Effector CD4-positive, alpha-beta T cell (primary cell): Measurements from ENCODE around the gene THAP7.

ENCODE experiments used
- DNase-seq: peaks from one replicate; pipeline ENCODE4 v3.0.0-alpha.2; 2020

Gene THAP7

DNA sequence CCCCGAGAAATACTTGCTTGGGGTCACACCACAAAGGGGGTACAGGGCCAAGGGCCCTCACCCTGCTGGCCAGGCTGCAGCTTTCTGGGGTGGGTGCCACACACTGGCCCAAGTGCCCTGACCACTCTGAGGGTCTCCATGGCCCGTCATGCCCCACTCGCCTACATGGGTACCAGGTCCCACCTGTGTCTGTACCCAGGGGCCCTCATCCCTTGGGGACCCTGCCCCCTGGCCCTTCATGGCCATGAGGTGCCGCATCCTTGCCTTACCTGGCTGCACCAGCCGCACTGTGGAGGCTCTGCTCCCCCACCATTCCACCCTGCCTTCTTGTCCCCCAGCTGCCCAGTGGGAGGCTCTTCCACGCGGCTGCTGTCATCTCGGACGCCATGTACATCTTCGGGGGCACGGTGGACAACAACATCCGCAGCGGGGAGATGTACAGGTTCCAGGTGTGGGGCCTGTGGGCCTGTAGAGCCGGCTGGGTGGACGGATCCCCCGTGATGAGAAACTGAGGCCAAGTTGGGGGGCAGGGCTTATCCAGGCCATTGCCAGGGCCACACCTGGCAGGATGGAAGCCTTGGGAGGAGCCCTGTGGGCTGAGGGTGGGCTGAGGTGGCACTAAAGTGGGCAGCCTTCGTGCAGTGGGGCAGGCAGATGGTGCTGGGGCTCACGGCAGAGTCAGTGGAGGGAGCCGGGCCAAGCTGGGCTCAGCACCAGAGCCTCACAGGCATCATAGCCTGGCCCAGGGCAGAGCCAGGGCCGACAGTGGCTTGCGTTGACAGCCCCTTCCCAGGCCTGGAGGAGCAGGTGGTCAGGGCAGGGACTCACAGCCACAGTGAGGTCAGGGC, 9.2 kb downstream of the THAP7 start:
- no peak for DNase-seq

DNA sequence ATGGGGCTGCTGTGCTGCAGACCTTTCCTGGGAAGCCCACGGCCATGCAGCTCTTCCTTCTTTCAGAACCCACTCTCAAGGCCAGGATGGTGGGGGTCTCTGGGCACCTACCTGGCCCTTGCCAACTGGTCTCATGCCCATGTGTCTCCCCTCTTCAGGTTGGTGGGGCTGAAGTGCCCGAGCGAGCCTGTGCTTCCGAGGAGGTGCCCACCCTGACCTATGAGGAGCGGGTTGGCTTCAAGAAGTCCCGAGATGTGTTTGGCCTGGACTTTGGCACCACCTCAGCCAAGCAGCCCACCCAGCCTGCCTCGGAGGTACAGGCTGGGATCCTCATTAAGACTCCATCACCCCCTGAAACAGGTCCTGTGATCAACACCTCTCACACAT, 9.9 kb downstream of the THAP7 start:
- no peak for DNase-seq

DNA sequence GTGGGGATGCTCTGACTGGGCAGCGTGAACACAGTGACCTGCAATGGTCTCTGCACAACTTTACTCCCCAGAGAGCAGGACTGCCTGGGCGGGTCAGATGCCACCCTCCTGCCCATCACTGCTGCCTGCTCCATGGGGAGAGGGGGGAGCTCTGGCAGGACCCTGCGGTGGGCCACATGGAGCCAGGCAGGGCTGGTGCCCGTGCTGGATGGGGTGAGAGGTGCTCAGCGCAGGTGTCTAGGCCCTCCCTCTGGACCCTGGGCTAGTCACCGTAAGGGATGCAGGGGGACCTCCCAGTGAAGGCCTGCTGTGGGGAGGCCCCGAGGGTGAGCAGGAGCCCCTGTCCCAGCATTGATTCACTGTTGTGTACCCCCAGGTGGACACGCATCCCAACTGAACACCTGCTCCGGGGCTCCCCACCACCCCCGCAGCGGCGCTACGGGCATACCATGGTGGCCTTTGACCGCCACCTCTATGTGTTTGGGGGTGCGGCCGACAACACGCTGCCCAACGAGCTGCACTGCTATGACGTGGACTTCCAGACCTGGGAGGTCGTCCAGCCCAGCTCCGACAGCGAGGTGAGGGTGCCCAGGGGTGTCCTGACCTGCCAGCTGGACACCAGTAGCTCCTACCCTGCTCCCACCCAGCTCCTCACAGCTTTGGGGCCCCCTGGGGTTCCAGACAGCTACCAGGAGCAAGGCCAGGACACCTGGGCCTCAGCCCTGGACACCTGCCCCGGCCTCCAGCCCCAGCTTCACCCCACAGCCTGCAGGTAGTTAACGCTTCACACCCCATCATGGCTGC, 10.5 kb downstream of the THAP7 start:
- no peak for DNase-seq

DNA sequence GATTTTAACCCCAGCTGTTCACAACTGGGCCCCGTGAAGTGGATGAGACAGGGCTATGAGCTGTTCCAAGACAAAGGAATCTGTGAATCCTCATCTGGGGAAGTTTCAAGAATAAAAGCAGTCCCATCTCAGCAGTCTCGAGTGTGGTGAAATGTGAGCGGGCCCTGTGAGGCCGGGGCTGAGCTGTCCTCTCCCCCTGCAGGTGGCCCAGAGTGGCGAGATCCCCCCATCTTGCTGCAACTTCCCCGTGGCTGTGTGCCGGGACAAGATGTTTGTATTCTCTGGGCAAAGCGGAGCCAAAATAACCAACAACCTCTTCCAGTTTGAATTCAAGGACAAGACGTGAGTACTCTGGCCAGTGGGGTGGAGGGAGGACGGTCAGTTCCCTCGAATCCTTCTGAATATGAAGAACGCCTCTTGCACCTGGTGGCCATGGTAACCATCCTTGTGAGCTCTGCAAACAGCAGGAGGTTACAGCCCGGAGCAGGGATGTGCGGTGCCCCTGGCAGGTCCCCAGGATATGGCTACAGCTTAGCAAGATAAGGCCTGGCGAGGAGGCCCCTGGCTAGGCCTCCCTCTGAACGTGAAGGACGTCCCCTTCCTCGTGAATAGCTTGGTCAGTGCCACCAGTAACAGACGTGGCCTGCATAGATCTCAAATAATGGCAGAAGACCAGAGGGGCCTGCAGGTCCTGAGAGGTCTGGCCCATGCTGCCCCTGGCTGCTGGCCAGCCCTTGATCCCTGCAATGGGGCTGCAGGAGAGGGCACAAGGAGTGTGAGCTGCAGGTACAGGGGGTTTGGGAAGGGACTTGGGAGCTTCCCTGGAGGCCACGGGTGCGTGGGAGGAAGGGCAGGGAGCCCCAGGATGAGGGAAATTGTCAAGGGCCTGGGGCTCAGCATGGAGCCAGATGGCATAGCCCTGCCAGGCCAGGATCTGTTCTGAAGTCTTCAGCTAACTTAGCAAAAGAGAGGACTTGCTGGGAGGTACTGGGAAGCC, 11.4 kb downstream of the THAP7 start:
- DNase-seq: no peak

DNA sequence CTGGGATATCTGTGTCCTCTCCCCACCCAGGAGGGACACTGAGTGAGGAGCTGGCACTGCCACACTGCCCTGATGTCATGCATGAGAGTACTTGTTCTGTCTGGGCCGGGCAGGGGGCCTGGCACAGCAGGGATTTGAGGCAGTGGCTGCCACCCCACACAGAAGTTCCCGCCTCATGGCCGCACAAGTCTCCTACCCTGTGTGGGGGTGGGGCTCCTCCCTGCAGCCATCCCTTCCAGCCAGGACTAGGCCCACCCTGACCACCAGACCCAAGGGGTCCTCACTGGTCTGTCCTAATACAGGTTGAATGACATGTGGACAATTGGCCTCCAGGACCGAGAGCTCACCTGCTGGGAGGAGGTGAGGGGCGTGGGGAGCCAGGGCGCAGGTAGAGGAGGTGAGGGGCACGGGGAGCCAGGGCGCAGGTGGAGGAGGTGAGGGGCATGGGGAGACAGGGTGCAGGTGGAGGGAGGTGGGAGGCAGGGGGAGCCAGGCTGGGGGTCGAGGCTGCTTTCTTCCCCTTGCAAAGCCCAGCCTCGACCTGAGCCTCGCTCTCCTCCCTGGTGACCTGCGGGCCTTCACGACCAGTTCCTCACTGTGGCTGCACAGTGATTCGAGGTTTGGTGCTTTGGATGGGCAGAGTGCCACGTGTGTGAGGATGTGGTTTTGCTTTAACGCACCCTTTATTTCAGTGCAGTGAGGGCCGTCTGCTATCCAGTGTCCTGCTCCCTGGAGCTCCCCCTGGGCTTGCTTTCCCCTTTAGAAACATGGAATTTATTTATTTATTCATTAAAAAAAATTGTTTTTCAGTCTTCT, 12.4 kb downstream of the THAP7 start:
- no peak for DNase-seq

DNA sequence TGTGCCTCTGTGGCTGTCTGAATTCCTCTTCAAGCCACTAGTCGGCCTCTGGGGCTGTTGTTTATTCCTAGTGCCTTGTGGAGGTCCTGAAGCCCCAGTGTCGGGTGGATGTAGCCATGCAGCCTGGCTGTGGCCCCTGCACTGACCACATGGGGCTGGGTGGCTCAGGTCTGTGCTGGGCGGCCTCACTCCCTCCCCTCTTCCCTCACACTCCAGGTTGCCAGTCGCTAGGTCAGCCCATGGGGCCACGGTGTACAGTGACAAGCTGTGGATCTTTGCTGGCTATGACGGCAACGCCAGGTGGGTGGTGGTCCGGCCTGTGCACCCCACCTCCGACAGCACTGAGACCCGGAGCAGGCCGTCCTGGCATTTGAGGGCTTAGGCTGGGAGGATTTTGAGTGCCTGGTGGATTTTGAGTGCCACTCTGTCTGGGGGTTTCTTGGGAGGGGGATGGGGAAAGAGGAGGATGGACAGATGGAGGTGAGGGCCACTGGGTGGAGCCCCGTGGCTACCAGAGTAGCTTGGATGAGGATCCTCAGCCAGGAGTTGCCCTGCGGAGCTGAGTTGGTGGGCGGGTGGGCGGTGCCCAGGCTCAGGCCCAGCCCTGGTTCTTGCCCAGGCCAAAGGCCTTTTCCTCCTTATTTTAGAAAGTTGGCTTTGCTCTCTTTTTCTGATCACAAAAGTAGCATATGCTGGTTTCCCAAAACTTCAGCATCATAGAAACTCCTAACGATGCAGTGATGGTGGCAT, 13.2 kb downstream of the THAP7 start:
- DNase-seq: no peak

DNA sequence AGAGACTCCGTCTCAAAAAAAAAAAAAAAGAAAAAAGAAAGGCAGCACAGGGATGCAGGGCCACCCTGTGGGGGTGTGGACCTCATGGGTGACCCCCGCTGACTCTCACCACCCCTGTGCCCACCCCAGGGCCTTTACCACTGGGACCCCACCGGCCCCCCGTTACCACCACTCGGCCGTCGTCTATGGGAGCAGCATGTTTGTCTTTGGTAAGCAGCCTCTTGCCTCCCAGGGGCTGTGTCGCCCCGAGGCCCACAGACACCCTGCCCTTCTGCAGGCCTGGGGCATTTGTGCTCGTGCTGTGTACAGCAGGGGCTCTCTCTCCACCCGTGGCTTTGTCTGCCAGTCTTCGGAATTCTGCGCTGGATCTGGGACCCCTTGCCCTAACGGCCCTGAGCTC, 14.5 kb downstream of the THAP7 start:
- DNase-seq: no peak

DNA sequence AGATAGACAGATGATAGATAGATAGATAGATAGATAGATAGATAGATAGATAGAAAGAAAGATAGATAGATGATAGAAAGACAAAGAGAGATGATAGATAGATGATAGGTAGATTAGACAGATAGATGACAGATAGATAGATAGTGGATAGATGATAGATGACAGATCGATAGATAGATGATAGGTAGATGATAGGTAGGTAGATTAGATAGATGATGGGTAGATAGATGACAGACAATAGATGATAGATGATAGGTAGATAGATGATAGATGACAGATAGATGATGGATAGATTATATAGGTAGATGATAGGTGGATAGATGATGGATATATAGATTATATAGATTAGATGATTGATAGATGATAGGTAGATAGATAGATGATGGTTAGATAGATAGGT, 15.6 kb downstream of the THAP7 start:
- no peak for DNase-seq

DNA sequence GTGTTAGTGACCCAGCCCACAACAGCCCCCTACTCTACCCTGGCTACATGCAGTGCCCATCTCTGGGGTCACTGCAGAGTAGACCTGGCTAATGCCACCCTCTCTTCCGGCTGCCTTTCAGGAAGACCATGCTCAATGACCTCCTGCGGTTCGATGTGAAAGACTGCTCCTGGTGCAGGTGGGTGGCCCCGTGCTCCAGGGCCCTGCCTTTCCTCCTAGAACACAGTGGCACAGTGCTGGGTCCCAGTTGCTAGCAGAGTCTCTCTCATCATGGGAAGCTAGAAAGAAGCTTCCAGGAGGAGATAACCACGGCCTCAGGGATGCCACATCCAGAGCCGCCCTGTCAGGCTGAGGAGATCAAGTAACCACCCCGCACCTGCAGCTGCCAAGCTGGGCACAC, 16.2 kb downstream of the THAP7 start:
- DNase-seq: no peak

DNA sequence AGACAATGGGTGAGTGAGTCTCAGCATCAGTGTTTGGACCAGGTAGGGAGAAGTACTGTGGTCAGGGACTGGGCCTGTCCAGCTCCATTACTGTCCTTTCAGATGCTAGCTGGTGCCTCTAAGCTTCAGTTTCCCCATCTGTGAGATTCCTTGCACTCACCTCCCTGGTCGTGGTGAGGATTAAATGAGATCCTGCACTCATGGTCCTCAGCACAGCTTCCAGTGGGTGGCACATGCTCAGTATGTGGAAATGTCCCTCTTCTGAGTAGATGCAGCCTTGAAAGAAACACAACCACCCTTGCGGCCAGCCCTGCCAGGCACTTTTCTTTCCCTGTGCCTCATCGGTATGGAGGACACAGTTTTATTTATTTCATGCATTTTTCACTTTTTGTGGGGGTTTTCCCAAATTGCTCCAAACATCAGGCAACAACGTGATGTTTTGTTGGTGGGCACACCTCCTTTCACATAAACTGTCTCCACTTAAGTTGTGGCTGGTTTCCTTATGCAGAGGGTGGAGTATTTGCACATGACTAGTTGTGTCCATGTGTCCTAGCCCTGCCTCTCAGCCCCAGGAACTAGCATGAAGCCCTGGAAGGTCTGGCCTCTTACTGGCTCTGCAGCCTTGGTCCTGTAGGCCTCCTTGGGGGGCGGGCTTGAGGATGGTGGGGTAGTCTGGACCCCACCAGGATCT, 18.7 kb downstream of the THAP7 start:
- DNase-seq: no peak

DNA sequence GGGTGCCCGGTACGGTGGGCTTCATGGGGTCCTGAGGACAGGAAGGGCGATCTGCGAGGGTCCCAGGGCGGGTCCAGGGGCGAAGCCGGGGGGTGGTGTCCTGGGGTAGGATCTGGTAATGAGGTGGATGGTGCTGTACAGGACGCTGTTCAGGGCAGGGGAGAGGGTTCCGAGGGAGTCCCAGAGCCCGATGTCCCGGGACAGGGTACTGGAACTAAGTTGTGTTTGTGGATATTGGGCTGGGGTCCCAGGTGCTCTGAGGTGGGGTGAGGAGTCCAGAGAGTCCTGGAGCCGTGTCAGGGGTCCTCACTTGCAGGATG, 19.4 kb downstream of the THAP7 start:
- DNase-seq: no peak

DNA sequence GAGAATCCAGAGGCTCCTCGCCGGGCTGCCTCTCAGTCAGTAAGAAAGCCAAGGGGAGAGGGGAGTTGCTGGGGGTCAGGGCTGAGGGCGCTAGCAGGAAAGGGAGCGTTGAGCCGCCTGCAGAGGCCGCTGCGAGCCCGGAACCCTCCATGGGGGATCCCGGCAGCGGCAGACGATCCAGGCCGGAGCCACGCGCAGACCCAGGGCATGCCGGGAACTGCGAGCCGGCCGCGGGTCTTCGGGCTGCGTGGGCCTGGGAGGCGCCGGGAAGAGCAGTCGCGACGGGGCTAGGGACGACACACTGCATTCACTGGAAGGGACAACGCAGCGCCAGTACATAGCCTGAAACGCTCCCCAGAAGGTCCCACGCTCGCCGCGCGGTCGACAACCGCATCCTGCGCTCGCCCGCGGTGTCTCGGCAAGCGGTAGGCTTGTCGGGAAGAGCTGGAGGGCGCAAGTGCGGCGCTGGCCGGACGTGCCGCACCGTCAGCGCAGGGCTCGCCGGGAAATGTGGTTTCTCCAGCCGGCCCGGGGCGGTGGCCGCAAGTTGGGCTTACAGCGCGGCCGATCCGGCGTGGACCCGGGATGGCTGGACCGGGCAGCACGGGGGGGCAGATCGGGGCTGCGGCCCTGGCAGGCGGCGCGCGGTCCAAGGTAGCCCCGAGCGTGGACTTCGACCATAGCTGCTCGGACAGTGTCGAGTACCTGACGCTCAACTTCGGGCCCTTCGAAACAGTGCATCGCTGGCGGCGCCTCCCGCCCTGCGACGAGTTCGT, 19.9 kb downstream of the THAP7 start, which contains the start of gene LZTR1:
TSS of gene LZTR1 (plus strand) at position 511 of the 776 bp plus-strand sequence. CDS start at position 586, 75 bp downstream.
- peak; percentile 52 for DNase-seq

DNA sequence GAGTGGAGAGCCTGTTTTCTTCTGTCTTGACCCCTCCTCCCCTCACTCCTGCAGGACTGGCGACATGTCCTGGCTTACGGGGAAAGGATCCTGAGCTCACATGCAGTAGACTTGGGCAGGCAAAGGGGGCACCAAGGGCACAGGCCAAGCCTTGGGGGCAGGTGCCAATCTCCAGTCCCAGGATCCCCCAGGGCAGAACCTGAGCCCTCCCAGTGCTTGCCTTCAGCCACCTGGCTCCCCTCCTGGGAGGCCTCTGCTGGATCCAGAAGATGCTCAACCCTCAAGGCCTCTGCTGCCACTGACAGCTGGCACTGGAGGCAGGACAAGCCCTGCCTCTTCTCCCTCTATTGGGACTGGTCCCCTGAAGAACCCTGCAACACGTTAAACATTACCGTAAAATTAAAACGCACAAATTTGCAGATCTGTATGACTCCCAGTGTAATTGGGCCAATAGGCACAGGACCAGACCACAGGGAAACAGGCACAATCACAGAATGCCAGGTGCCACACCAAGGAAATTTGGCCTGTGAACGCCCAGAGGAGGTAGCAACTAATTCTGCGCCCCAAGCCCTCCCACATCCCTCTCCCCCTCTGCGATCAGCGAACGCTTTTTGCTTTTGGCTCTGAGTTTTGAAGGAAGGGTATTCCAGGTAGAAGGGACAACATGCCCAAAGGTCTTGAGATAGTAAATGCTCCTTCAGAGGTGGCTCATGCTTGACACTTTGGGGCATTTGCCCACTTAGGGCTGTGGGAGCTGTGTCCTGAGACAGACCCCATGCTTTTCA, 20.8 kb downstream of the THAP7 start:
- DNase-seq: no peak

DNA sequence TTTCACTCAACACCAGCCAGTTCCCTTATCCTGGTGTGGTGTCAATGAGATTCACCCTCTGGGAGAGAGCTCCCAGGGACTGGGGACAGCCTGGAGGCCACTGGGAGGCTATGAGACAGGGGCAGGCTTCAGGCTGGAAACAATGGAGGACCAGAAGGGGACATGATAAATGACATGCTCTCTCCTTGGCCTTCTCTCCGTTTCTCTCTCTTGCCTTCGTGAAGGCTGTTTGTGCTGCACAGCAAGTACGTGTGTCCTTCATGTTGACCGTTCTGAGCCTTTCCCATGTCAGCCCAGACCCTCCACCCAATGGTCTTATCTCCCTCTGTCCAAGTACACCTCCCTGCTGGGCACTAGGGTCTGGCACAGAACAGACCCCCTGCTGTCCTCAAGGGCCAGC, 21.4 kb downstream of the THAP7 start:
- DNase-seq: no peak

DNA sequence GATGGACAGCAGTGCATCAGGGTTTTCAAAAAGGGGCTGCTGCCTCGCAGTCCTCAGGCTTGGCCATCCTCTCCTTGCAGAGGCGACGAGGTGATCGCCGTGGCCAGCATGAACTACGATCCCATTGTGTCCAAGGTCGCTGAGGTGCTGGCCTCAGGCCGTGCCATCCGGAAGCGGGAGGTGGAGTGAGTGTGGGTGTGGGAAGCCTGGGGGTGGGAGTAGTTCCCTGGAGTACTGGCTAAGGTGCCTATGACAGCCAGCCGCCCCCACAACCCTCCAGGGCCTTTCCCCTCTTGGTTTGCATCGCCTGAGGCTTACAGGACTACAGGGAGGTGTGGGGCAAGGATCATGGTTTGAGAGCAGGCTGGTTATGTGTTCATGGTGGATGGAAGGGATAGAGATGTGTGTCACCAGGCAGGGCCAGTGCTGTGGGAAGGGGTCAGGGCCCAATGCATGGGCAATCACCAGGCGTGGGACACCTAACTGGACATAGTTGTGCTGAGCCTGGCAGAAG, 21.9 kb downstream of the THAP7 start:
- DNase-seq: no peak

DNA sequence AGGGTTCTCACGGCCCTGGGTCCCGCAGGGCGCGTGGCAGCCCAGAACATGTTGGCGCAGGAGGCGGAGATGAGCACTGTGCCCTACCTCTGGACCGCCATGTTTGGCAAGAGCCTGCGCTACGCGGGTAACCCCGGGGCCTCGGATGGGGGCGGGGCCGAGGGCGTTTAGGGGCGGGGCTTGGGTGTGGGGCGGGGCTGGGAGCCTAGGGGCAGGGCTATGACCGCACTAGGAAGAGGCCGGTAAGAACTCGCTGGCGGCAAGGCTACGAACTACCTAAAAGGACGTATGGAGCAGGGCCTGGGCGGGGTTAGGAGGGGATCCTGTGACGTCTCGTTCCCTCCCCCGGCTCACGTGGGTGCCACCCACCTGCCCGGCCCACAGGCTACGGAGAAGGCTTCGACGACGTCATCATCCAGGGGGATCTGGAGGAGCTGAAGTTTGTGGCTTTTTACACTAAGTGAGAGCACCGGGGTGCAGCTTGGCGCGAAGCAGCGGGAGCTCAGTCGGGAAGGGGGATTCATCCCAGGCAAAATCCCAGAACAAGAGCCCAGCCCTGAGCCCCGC, 22.6 kb downstream of the THAP7 start:
- peak; percentile 37 for DNase-seq

DNA sequence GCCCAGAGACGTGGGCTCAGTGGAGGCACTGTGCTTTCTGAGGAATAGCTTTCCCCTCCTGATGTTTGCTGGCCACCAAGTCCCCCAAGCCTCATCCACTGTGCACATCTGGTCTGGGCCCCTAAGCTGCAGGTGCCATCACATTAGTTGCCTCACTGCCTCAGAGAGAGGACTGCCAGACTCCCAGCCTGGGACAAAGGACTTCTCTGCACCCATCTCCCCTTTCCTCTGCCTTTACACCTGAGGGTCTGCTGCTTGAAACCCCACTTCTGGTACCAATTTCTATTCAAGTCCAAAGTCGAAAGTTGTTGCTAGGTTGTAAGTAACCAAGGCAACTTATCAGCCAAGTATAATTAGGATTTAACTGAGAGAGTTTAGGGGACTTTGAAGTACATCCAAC, 23.5 kb downstream of the THAP7 start:
- no peak for DNase-seq

DNA sequence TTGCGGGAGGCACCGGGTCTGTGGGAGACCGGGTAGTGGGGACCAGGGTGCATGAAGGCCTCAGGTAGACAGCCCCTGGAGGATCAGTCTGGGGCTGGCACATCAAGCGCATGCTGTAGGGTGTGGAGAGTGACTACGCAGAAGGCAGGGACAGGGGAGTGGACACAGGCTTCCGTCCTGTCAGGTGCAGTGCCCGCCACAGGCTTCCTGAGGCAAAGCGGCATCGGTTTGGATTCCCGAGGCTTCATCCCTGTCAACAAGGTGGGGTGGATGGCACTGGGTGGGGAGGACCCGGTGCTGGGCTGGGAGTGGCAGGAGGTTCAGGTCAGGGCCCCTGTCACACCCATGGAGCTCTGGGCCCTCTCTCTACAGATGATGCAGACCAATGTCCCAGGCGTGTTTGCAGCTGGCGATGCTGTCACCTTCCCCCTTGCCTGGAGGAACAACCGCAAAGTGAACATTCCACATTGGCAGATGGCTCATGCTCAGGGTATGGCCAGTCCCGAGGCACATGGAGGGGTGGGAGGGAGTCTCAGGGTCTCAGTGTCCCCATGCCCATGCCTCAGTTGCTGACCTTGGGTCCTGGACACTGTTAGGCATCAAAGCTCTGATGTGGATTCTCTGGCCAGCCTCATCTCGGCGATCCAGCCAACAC, 24.3 kb downstream of the THAP7 start:
- no peak for DNase-seq
